Effector memory CD4-positive, alpha-beta T cell (primary cell): ENCODE data around the gene CIROP.

Source experiments
- DNase-seq, 3 donors: peaks; one replicate each; pipeline ENCODE4 v3.0.0-alpha.2; 2020
- H3K27ac ChIP-seq: 2 replicates; pipeline ENCODE4 v1.7.0; 2013; ENCODE audit warnings: mild to moderate bottlenecking, low read length, moderate library complexity; ENCODE audit not compliant: insufficient read depth, poor library complexity, severe bottlenecking
- H3K27me3 ChIP-seq: replicated peaks from 2 replicates; pipeline ENCODE4 v1.7.0; 2013; ENCODE audit warnings: mild to moderate bottlenecking, low read length; ENCODE audit not compliant: insufficient read depth, control insufficient read depth, poor library complexity, severe bottlenecking
- H3K36me3 ChIP-seq: 2 replicates; pipeline ENCODE4 v1.7.0; 2013; ENCODE audit warnings: mild to moderate bottlenecking, low read length, moderate library complexity; ENCODE audit not compliant: control insufficient read depth, insufficient read depth
- H3K4me1 ChIP-seq: 2 replicates; pipeline ENCODE4 v1.7.0; 2013; ENCODE audit warnings: low read length, mild to moderate bottlenecking; ENCODE audit not compliant: control insufficient read depth, insufficient read depth, poor library complexity, severe bottlenecking
- H3K4me3 ChIP-seq: 2 replicates; pipeline ENCODE4 v1.7.0; 2013; ENCODE audit warnings: low read length, low read depth, mild to moderate bottlenecking; ENCODE audit not compliant: insufficient read depth, poor library complexity, severe bottlenecking
- H3K9me3 ChIP-seq: 2 replicates; pipeline ENCODE4 v1.7.0; 2013; ENCODE audit warnings: mild to moderate bottlenecking, low read length, moderate library complexity; ENCODE audit not compliant: control insufficient read depth

The CIROP gene

GRCh38 chr14:23130871-23131270 is 26.1 kb upstream of the CIROP start:
- H3K27me3 ChIP-seq = no peaks in the 10 kb centered on the region
- no peak overlapping the region for H3K27ac ChIP-seq
- no peak for DNase-seq
- no peaks in the 10 kb centered on the region for H3K36me3 ChIP-seq
- H3K4me3 ChIP-seq = no peak overlapping the region
- H3K9me3 ChIP-seq = no peaks in the 10 kb centered on the region
- no peaks in the 10 kb centered on the region for H3K4me1 ChIP-seq

DNA sequence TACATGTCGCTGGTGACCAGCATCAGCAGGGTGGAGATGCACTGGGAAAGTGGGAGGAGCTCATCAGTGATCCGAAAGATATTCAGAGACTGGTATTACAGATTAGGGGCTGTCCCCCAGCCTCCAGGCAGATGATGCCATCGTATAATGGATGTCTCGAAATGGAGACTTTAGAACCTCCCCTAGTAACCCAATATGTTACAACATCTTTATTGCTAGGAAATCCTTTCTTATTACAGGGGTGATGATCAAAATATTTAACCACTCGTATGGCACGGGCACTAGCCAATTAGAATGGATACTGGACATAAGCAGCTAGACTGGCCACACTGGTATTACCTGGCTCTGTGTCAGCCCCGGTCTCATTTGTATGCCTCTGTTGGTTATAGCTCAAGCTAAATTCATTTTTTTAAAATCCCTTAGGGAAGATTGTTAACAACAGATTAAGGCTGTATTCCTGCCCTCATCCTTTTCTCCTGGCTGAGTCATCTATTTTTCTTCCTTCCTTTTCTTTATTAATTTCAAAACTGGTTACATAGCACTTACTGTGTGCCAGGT is 25.0 kb upstream of the CIROP start:
- H3K27me3 ChIP-seq = no peaks in the 10 kb centered on the region
- H3K36me3 ChIP-seq = no peaks in the 10 kb centered on the region
- no peak overlapping the region for H3K4me3 ChIP-seq
- H3K9me3 ChIP-seq = no peaks in the 10 kb centered on the region
- H3K4me1 ChIP-seq = no peaks in the 10 kb centered on the region
- DNase-seq = no peak
- H3K27ac ChIP-seq = no peak overlapping the region

DNA sequence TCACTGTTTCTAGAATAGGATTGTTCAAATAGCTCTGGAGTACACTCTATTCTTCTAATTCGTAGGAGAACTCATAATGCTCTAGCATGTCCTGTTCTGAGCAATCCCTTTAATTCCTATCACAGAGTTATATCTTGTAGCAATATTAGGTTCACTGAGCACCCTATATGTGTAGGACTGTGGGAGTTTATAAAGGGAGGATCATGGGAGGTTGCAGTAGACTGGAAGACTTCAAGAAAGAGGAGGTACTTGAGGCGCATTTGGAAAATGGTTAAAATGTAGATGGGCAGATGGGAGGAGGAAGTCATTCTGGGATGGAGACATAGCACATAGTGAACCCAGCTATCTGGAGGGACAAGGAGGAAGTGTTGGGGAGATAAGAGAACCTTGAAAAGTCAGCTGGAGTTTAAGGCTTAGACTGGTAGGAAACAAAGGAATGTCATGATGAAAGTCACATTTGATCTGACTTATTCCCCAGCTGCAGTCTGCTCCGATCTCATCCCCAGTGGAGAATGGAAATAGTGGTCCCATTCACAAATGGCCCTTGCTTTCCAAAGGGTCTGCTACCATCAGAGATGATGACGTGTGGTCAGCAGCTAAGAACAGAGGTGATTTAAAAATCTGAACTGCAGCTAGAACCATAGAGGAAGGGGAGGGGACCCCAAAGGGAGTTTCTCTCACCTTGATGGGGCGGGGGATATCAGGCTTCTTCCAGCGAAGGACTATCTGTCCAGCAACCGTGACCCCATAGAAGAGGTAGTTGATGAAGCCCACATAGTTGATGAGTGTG is 24.4 kb upstream of the CIROP start:
- Histone ChIP-seq H3K9me3 (no peaks in the 10 kb centered on the region), H3K4me1 (no peaks in the 10 kb centered on the region), H3K27ac (no peak overlapping the region), H3K36me3 (no peaks in the 10 kb centered on the region), H3K27me3 (no peaks in the 10 kb centered on the region), H3K4me3 (no peak overlapping the region)
- no peak for DNase-seq

- Histone ChIP-seq H3K4me3 (no peak overlapping the region), H3K9me3 (no peaks in the 10 kb centered on the region), H3K4me1 (no peaks in the 10 kb centered on the region), H3K36me3 (no peaks in the 10 kb centered on the region), H3K27me3 (no peaks in the 10 kb centered on the region), H3K27ac (no peak overlapping the region)
- DNase-seq = no peak
Measured at GRCh38 chr14:23127861-23128260, 23.1 kb upstream of the CIROP start.

- DNase-seq = no peak
- Histone ChIP-seq H3K4me3 (no peak overlapping the region), H3K27ac (no peak overlapping the region), H3K4me1 (no peaks in the 10 kb centered on the region), H3K27me3 (no peaks in the 10 kb centered on the region), H3K36me3 (no peaks in the 10 kb centered on the region), H3K9me3 (no peaks in the 10 kb centered on the region)
Measured at GRCh38 chr14:23126548-23127278, 21.9 kb upstream of the CIROP start.

GRCh38 chr14:23125933-23126524 is 21.2 kb upstream of the CIROP start:
- no peak for DNase-seq
- peaks cover 6% of the 10 kb centered on the region for H3K4me1 ChIP-seq
- no peak overlapping the region for H3K27ac ChIP-seq
- no peaks in the 10 kb centered on the region for H3K36me3 ChIP-seq
- H3K9me3 ChIP-seq = no peaks in the 10 kb centered on the region
- no peak overlapping the region for H3K4me3 ChIP-seq
- H3K27me3 ChIP-seq = no peaks in the 10 kb centered on the region

DNA sequence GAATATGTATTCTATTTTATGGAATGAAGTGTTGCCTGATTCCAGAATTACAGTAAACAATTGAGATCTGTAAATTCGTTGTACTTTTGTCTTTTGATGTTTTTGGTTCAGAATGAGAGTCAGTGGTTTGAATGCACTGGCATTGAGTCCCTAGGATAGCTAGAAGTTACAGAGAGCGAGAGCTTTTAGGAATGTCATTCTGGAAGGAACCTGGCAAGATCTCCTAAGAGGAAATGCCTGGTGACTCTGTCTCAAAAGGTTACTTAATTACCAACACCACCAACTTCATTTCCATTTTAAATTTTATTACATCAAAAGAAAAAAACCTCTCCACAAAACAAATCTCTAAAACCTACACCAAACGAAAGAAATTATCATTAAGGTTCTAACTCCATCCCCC is 20.2 kb upstream of the CIROP start:
- DNase-seq = no peak
- Histone ChIP-seq H3K27me3 (no peaks in the 10 kb centered on the region), H3K27ac (no peak overlapping the region), H3K9me3 (no peaks in the 10 kb centered on the region), H3K4me1 (peaks cover 16% of the 10 kb centered on the region), H3K4me3 (no peak overlapping the region), H3K36me3 (no peaks in the 10 kb centered on the region)

DNA sequence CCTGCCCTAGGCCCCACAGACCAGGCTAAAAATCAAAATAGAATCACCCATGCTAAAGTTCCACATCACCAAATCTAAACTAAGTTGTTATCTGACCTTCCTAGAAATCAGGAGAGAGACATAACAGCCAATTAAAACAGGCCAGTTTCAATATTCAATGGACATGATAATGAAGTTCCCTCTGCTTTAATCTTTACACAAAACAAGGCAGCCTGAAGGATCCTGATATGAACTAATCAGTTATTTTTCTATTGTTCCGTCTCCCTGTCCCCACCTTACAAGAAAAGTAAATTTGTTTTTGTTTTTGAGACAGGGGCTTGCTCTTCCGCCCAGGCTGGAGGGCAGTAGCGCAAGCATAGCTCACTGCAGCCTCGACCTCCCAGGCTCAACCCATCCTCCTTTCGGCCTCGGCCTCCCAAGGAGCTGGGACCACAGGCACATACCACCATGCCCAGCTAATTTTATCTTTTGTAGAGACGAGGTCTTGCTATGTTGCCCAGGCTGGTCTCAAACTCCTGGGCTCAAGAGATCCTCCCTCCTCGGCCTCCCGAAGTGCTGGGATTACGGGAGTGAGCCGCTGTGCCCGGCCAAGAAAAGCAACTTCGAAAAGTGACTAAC is 19.7 kb upstream of the CIROP start:
- no peaks in the 10 kb centered on the region for H3K9me3 ChIP-seq
- DNase-seq = no peak
- peaks cover 22% of the 10 kb centered on the region for H3K4me1 ChIP-seq
- no peaks in the 10 kb centered on the region for H3K27me3 ChIP-seq
- no peaks in the 10 kb centered on the region for H3K36me3 ChIP-seq
- no peak overlapping the region for H3K27ac ChIP-seq
- no peak overlapping the region for H3K4me3 ChIP-seq

DNA sequence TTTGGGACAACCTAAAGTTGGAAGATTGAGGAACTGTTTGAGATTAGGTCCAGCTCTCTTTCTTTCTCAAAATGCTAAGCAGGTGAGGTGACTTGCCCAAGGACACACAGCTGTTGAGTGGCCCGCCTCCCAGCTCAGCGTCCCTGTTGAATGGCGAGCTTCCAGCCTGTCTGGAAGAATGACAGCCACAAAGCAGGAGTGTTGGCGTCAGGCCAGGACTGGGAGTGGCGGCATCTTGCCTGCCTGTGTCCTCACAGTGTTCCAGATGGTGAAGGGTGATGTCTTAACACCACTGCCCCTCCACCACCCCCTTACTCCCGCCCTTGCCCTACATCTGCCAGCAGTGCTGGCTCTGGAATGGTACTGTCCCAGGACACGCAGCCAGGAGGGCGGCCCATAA is 18.6 kb upstream of the CIROP start:
- Histone ChIP-seq H3K9me3 (no peaks in the 10 kb centered on the region), H3K36me3 (no peaks in the 10 kb centered on the region), H3K27ac (no peak overlapping the region), H3K4me1 (peaks cover 32% of the 10 kb centered on the region), H3K4me3 (no peak overlapping the region), H3K27me3 (no peaks in the 10 kb centered on the region)
- no peak for DNase-seq
